ENCODE results near the gene ETV3L.

Gene ETV3L

GRCh38 chr1:157131281-157131680, 31.7 kb upstream of the ETV3L start:
- no peak for DNase-seq

DNA sequence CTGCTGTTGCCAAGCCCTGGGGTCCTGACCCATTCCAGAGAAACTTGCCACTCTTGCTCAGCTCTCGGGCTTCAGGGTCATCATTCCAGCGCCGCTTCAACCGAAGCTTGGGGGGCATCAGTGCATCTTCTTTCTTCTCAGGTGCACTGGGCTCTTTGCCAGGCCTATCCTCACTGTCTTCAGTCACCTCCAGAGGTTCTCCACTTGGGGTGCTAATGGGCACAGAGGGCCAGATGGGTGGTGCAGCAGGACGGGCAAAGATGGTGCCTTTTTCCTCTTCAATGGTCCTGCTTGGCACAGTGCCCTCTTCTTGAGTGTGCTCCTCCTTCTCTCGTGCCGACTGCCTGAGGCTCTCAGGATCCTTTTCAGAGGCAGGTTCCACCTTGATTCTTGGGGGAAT, 25.2 kb upstream of the ETV3L start:
- DNase-seq, result no peak

- no peak for DNase-seq
Observed at GRCh38 chr1:157119448-157119847, 19.8 kb upstream of the ETV3L start.

- no peak for DNase-seq
Observed at GRCh38 chr1:157119008-157119407, 19.4 kb upstream of the ETV3L start.

GRCh38 chr1:157117527-157118057, 18.0 kb upstream of the ETV3L start:
- no peak for DNase-seq

GRCh38 chr1:157116737-157117103, 17.1 kb upstream of the ETV3L start:
- DNase-seq, result no peak

DNA sequence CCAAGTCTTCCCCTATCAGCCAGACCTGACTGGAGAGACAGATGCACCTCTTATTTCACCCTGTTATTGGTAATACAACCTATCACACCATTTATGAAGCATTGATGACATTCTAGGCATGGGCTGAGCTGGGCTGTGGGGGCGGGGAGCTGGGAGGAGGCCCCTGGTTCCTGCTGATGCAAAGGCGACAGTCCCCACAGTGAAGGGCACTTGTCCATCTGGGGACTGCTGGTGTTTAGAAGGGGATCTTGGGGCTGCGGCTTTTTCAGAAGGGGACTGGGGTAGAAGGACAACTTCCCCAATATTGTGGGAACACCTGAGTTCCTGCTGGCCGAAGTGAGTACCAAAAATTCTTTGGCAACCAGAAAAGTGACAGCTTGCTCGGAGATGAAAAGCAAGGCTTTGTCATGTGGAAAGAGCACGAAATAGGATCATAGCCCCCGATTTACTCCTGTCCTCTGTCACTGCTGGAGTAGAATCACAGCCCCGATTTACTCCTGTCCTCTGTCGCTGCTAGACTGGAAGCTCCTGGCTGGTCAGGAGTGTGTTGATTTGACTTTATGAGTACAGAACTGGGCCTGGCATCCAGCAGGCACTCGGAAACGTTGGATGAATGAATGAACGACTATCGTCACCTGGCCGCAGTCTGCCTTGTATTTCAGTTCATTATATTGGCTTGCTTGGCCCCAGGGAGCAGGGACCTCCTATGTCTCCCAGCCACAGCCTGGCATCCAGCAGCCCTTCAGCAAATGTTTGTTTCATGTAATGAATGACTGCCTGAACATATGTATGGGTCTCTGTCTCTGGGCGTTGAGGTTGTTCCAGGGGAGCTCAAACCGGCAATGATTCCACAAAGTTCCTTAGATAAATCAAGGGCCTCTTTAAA, 16.5 kb upstream of the ETV3L start:
- no peak for DNase-seq

GRCh38 chr1:157115429-157115838, 15.8 kb upstream of the ETV3L start:
- DNase-seq, result no peak

GRCh38 chr1:157114183-157115121, 14.8 kb upstream of the ETV3L start:
- no peak for DNase-seq

- no peak for DNase-seq
Observed at GRCh38 chr1:157113631-157114030, 14.0 kb upstream of the ETV3L start.

GRCh38 chr1:157113106-157113505, 13.5 kb upstream of the ETV3L start:
- DNase-seq, result no peak

DNA sequence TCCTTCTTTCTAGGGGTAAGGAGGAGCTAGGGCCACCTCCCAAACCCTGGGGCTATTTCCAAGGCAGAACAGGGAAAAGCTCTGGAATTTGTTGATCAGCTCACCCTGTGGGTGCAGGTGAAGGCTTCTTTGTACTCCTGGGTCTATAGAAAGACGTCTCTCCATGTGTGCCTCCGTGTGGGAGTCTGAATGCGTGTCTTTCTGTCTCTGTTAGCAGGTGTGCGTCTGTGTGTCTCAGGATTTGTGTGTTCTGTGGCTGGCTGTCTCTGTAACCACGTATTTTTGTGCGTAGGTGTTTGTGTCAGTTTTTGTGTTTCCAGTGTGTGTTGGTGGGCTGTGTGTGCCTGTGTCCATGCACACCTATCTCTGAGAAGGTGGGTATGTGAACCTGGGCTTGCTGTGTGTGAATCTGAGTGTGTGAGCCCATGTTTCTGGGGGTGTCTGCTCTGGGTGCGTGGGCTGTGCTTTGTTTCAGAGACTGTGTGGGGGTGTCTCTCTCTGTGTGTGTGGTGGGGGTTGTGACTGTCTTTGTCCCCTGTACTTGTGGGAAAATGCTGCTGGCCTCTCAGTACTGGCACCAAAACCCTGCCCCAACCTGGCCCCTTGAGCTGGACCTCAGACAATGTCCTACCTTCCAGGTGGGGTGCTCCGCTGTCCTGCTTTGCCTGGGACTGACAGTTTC, 12.7 kb upstream of the ETV3L start:
- no peak for DNase-seq

- peak; percentile 8 for DNase-seq
Observed at GRCh38 chr1:157111396-157112165, 12.0 kb upstream of the ETV3L start.

- DNase-seq, result no peak
Observed at GRCh38 chr1:157110686-157111085, 11.1 kb upstream of the ETV3L start.

DNA sequence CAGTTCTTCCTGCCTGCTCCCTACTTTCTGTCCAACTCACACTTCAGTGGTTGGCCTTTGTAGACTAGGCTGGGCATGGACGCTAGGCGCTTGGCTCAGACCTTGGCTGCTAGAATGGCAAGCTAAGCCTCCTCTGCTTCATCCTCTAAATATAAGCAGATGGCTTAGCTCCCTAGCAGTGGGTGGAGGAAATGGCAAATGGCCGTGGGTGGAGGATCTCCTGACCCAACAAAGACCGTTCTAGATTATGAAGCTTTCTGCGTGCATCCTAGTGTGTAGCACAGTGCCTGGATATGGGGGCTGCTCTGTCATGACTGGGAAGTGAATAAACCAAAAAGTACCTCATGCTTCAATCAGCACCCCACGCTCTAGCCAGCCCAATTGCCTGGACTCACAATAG, 10.4 kb upstream of the ETV3L start:
- DNase-seq, result no peak

GRCh38 chr1:157108448-157108847, 8.8 kb upstream of the ETV3L start:
- no peak for DNase-seq

DNA sequence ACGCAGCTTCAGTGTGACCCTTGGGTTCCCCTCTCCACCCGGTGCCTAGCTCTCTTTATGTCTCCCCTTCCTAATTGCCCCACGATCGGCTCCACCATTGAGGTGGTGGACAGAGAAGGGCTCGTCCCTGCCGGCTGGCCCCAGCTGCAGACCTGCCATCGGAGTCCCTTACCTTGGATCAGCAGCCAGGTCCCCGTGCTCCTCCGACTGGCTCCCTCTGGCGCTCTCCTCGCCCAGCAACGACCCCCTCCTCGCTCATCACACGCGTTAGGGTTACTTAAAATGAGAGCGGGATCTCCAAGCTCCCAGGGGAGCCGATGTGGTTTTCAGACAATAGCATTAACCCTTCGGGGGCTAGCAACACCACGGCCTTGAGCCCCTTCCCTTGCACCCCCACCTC, 8.1 kb upstream of the ETV3L start:
- no peak for DNase-seq

GRCh38 chr1:157106813-157107189, 7.2 kb upstream of the ETV3L start:
- no peak for DNase-seq

DNA sequence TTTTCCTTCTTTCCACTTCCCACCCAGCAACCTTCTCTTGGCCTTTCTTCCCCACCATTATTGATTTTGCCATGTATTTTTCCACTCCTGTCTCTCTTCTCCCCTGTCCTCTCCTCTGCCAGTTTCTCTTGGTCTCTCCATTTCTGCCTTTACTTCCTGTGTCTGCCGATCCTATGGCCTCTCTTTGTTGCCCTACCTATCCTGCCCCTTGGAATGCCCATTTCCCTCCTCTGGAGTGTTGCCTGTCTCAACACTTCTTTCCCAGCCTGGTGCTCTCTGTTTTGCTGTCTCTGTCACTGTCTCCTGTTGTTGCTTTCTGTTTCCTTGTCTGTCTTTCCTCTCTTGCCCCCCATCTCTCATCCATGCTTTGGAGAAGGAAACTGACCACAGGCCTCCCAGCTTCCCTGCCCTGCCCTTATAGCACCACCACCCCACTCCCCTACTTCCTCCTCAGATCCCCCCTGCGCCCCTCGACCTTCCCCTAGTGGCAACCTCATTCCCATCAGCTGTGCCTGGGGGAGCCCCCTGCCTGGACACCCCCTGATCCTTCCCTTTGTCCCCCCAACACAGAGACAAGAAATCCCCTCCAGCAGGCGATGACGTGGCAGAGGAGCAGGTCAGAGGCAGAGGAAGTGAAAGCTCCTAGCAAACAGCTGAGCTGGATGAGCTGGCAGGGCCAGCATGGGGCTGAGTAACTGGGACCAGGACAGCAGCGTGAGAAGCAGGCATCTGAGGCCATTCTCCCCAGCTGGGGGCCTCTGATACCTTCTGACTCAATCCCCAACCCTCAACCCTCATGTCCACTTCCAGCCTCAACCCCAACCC, 6.6 kb upstream of the ETV3L start:
- peak; percentile 82 for DNase-seq

DNA sequence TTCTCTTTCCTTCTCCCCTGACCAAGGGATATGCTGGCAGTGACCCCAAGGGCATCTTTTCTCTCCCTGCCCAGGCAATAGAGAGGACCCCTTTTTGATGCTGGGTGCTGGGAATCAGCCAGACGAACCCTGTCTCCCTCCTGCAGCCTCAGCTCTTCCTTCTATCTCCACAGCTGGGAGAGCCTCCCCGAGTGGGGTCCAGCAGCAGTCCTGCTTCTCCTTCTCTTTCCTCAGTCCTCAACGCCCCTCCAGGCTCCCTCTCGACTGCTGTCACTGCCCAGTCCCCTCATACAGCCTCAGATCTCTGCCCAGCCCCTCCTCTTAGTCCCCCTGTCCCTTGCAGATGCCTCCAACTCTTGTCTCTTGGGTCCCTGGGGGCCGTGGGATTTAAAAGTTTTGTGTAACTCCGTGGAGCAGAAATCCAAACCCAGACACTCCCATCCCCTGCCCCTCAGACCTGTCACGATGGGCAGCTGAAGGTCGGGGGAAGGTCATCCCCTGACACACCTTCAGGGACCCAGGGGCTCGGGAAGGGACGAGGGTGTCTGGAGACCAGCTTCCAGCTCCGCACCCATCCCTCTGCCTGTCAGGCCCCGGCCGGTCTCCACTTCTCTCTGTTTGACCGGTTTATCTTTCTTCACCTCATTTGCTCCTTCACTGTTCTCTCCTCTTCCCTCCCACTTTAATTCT, 5.8 kb upstream of the ETV3L start:
- no peak for DNase-seq
